HFF-Myc (cell line): Measurements from ENCODE around the gene NEK8.
"Not testable (repeated sequence)": the region's sequence is repeated elsewhere in the genome, so short reads cannot be mapped to it uniquely, and the experiment has no call there.

Source experiments
- DNase-seq: peaks from one replicate; pipeline ENCODE4 v3.0.0-alpha.2; 2011; ENCODE audit warnings: low read depth; ENCODE audit errors: extremely low read depth
- H3K4me3 ChIP-seq: replicated peaks from 2 replicates; pipeline ENCODE4 v1.5.1; 2011; ENCODE audit warnings: low read depth, mild to moderate bottlenecking, control low read depth, low read length
- TF ChIP-seq, protein P1 (sequence below): IDR thresholded peaks from 2 replicates; pipeline ENCODE4 v1.5.1; 2012; ENCODE audit warnings: mild to moderate bottlenecking, low read depth, low read length, control low read depth; ENCODE audit errors: missing control alignments

NEK8 gene

DNA sequence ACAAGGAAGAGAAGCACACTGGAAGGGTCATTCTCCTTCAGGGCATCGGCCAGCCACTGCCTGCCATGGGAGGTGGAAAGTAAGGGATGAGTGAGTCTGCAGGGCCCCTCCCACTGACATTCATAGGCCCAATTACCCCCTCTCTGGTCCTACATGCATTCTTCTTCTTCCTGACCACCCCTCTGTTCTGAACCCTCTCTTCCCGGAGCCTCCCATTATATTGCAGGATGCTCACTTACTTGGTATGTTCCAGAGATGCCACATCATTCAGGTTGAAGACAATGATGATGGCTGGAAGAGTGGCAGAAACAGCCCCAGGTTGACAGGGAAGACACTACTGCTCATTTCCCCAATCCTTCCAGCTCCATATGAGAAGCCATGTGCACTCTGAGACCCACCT lies 13.4 kb upstream of the NEK8 start:
- peak overlapping the region; percentile 99 for H3K4me3 ChIP-seq
- no peak for DNase-seq
- TF ChIP-seq, protein P1, sequence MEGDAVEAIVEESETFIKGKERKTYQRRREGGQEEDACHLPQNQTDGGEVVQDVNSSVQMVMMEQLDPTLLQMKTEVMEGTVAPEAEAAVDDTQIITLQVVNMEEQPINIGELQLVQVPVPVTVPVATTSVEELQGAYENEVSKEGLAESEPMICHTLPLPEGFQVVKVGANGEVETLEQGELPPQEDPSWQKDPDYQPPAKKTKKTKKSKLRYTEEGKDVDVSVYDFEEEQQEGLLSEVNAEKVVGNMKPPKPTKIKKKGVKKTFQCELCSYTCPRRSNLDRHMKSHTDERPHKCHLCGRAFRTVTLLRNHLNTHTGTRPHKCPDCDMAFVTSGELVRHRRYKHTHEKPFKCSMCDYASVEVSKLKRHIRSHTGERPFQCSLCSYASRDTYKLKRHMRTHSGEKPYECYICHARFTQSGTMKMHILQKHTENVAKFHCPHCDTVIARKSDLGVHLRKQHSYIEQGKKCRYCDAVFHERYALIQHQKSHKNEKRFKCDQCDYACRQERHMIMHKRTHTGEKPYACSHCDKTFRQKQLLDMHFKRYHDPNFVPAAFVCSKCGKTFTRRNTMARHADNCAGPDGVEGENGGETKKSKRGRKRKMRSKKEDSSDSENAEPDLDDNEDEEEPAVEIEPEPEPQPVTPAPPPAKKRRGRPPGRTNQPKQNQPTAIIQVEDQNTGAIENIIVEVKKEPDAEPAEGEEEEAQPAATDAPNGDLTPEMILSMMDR = no peak

DNA sequence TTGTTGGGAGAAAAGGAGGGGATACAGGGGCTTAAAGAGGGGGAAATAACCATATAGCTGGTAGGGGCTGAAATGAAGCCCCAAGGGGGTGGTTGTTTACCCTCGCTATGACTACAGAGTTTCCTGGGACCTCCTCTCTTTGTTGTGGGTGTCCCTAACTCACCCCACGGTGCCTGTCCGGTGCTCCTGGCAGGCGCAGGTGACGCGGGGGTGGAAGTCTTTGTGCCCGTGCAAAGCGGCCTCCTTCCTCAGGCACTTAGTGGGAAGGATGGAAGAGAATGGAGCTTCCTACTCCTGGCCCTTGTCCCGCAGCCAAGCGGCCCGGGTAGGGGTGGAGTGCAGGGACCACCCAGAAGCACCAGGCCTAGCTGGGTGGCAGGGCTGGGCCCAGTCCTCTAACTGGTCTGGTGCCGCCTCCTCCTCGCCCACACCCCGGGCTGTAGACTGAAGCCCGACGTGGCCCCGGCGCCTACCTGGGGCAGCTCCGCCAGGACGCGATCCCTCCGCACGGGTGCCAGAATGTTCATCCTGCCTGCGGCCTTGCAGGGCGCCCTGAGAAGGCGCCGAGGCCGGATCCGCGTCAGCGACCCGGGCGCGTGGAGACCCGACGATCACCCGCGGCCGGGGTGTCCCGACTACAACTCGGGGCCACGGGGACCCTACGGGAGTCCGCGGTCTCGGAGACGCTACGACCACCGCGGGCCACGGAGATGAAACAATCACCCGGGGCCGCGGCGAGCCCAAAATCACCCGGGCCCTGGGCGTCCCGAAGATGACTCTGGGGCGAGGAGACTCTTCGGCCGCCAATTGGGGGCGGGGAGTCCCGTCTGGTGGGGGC lies 11.6 kb upstream of the NEK8 start:
- peak overlapping the region; percentile 99 for H3K4me3 ChIP-seq
- no peak for DNase-seq
- TF ChIP-seq, protein P1 = no peak

DNA sequence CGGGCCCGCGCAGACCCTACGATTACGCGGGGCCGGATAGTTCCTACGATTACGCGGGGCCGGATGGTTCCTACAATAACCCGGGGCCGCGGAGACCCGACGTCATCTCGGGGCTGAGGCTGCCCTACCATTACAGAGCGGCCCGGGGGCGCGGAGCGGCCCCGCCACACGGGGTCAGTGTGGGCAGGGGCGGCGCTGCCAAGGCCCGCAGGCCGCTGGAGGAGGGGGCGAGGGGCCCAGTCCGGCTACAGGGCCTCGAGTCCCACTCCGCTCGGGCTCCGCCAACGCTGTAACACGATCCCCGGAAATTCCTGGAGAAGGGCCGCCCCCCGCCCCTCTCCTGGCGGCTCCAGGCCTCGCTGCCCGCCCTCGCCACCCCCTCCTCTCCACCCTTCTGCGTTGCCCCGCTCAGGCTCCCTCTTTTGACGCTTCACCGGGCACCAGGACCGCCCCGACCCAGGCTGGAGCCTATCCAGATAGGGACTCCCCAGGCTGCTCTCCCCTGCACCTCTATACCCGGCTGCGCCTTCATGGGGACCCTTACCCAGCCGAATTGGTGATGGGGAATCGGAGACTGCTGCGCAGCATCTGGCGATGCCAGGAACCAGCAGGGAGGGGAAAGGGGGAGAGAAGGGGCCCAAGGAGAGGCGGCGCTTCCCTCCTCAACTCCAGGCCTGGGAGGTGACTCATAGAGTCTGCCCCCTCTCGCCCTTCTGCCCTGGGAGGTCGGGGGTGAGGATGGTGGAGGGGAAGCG lies 10.8 kb upstream of the NEK8 start, which contains the start of gene RAB34:
RAB34 (minus strand) TSS at position 291 of the 755 bp plus-strand sequence. CDS start 602 bp downstream, outside the sequence.
- DNase-seq = no peak
- TF ChIP-seq, protein P1 = peak; percentile 37
- H3K4me3 ChIP-seq = peak within 1 kb of the TSS; percentile 99

DNA sequence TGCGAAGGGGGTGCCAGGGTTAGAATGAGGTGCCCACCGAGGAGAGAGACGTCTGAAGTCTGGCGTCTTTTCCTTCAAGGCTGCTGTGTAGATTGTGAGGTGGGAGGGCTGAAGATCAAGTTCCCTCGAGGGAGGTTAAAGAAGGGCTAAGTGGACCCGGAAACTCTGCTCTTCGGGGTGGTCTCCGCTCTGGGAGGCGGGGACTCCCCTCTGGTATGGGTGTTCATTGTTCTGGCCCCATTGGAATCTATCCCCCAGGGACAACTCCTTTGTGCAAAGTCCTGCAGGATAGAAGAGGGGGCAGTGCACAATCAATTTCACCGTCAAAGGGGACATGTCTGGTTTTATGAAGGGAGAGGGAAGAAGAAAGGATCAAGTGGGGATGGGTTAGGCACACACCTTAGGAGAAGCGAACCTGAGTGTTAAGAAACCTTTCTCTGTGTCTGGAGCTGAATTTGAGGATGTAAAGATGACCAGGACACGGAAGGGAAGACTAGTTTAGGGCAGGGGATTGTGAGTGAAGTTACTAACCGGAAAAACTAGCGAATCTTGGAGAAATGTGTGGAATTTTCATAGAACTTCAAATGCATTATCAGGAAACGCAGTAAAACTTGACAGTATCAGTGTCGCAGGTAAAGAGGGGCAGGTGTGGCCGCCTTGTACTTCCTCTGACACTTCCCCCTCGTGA lies 10.1 kb upstream of the NEK8 start:
- no peak for DNase-seq
- peak overlapping the region; percentile 99 for H3K4me3 ChIP-seq
- TF ChIP-seq, protein P1 = no peak

DNA sequence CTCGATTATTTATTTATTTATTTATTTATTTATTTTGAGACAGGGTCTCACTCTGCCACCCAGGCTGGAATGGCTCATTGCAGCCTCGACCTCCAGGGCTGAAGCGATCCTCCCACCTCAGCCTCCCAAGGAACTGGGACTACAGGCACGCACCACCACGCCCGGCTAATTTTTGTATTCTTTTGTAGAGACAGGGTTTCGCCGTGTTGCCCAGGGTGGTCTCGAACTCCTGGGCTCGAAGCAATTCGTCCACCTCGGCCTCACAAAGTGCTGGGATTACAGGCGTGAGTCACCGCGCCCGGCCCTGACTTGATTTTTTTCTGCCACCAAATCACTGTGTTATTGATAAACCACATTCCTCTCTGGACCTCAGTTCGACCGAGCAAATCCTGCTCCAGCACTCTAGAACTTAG lies 9.6 kb upstream of the NEK8 start:
- peak overlapping the region; percentile 99 for H3K4me3 ChIP-seq
- TF ChIP-seq, protein P1 = no peak
- no peak for DNase-seq

DNA sequence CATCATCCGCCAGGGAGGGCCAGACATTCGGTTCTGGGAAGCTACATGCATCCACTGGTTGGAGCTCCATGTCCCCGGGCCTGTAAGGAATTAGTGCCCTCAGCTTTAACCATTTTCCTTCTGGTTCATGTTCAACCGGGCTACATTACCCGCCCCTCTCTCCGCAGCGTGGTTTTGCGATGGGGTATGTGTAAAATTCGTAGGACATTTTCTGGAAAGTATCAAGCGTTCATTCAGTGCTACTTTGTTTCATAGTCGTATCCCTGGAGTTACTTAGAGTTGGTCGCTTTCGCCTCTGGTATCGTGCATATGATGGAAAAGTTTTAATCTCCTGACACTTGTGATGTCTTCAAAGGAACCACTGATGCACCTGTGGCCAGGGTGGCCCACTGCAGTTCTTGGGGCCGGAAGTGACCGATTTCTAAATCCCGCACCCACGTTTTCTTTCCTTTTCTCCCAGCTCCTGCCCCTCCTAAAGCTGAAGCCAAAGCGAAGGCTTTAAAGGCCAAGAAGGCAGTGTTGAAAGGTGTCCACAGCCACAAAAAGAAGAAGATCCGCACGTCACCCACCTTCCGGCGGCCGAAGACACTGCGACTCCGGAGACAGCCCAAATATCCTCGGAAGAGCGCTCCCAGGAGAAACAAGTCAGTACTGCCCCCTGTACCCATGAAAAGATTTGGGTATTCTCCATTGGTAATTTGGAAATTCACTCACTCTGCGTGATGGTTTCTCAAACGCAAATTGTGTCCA lies 8.2 kb upstream of the NEK8 start:
- DNase-seq = no peak
- TF ChIP-seq, protein P1 = no peak
- H3K4me3 ChIP-seq = peak overlapping the region; percentile 99

DNA sequence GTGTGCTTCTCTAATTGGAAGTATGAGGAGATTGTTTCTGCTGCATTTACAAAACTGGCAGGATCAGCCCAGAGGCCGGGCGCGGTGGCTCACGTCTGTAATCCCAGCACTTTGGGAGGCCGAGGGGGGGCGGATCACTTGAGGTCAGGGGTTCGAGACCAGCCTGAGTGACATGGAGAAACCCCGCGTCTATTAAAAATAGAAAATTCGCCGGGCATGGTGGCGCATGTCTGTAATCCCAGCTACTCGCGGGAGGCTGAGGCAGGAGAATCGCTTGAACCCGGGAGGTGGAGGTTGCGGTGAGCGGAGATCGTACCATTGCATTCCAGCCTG lies 7.6 kb upstream of the NEK8 start:
- DNase-seq = not testable (repeated sequence)
- H3K4me3 ChIP-seq = peak overlapping the region; percentile 99
